HepG2 (cell line): ENCODE results near the gene TMEM233. TPM values are rescaled to one million over a fixed set of nuclear protein-coding genes. Genes with fewer than 3 reads are reported as not detected.

Experiments
- DZIP1 ChIP-seq: sonication (generic); formaldehyde crosslinking; IDR thresholded peaks from 2 replicates; pipeline ENCODE4 v1.5.0; 2020; ENCODE audit warnings: mild to moderate bottlenecking, missing genetic modification reagents
- MLXIP ChIP-seq: sonication (generic); formaldehyde crosslinking; IDR thresholded peaks from 2 replicates; pipeline ENCODE4 v1.9.0; 2021; ENCODE audit warnings: missing genetic modification reagents, borderline replicate concordance
- MYPOP ChIP-seq: sonication (generic); formaldehyde crosslinking; IDR thresholded peaks from 2 replicates; pipeline ENCODE4 v1.8.1; 2023; ENCODE audit warnings: mild to moderate bottlenecking, moderate library complexity, missing genetic modification reagents
- SMC3 ChIP-seq: IDR thresholded peaks from 2 replicates; pipeline ENCODE4 v1.6.1; 2011; ENCODE audit warnings: low read length, improper control_type of control experiment
- TBP ChIP-seq: sonication (generic); formaldehyde crosslinking; IDR thresholded peaks from 2 replicates; pipeline ENCODE4 v1.5.0; 2020; ENCODE audit warnings: missing genetic modification reagents
- ZNF33B ChIP-seq: sonication (generic); formaldehyde crosslinking; IDR thresholded peaks from 2 replicates; pipeline ENCODE4 v1.5.1; 2020; ENCODE audit warnings: mild to moderate bottlenecking, missing genetic modification reagents
- polyA plus RNA-seq, 8 experiments: library from polyadenylated mRNA; depleted of rRNA in 3 of 8; stranded (reverse) in 7 of 8; unstranded in 1 of 8; fragments of >200 nt; fragmentation: Illumina TruSeq in 4 of 8; extraction: Trizol in 4 of 8; gene quantifications; 2 replicates each; pipeline versions ENCODE4 v1.2.1 to v1.2.3, GENCODE V29; 2011 to 2016; ENCODE audit warnings: low read depth in 4 of 8, missing spikeins in 1 of 8, mixed read lengths in 1 of 8; ENCODE audit not compliant: insufficient read depth in 1 of 8
- total RNA-seq, 5 experiments: library from RNA; depleted of rRNA; stranded (reverse); fragments of >200 nt; fragmentation: Illumina TruSeq; extraction: Trizol; gene quantifications; 2 replicates each; pipeline ENCODE4 v1.2.3, GENCODE V29; 2016; ENCODE audit warnings: low read depth in 1 of 5

The TMEM233 gene
- total and polyA plus RNA-seq, 2 of the 13 experiments (the other 11 are each of a cell fraction or from before 2014, with no cell fraction given): 0.03 TPM; not detected in 1

- TF ChIP-seq ZNF33B (CRISPR knock-in tag) (no peak), MYPOP (CRISPR knock-in tag) (no peak), DZIP1 (CRISPR knock-in tag) (no peak), SMC3 (peak; percentile 75), TBP (no peak), MLXIP (CRISPR knock-in tag) (no peak)
These were observed 48.6 kb upstream of the TMEM233 start (continued) for GRCh38 chr12:119544765-119545625.
